T follicular helper cell (primary cell): Measurements from ENCODE around the gene SYNDIG1.

Experiments used
- DNase-seq: peaks from one replicate; pipeline ENCODE4 v3.0.0-alpha.2; 2020; ENCODE audit warnings: low read depth

SYNDIG1 gene

GRCh38 chr20:24522452-24523330 lies 53.3 kb downstream of the SYNDIG1 start:
- DNase-seq = no peak

DNA sequence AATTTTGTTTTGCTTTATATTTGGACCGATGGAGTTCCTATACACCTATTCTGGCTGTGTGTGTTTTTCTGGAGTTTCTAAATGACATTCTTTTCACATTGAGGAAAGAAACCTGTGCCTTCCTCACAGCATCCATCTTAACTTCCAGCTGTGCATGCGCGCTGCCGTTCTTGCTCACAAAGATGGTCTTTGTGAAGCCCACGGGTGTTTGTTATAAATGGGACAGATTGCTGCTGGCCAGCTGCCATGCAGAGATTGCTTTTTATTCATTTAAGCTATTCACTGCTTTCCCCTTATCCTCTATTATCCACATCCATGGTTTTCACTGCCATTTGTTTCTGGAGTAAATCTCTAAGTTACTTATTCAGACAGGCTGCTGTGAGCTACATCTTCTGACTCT lies 54.2 kb downstream of the SYNDIG1 start:
- DNase-seq = no peak

DNA sequence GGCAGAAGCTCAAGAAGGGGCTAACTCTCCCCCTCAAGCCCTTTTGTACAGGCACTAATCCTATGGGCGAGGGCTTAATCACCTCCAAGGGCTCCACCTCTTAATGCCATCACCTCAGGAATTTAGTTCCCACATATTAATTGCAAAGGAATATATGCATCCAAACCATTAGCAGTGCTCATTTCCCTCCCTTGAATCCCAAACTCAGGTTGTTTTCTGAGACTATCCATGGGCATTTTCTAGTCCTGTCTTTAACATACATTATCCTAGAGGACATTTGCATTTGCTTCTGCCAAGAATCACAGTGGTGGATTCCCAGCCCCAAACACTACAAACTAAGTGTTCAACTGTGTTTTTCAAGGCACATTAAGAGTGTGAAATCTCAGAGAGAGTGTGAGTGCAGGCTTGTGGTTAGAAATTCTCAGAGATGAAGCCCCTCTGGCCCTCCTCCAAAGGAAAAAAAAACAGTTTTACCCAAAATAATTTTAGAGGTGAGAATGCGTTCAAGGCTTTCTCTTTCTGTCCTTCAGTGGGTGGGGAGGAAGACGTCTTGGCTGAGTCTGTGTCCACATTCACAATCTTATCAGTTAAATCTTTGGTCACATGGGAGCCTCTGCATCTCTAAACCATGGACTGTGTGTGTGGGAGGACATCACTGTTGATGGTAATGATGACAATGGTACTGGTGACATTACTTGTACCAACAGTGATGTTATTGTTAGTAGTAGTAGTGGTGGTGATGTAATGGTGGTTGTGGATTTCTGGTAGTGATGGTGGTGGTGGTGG lies 59.3 kb downstream of the SYNDIG1 start:
- DNase-seq = no peak

- DNase-seq = no peak
These were observed 59.9 kb downstream of the SYNDIG1 start for GRCh38 chr20:24529369-24529719.

- no peak for DNase-seq
These were observed 60.8 kb downstream of the SYNDIG1 start for GRCh38 chr20:24530131-24530680.

DNA sequence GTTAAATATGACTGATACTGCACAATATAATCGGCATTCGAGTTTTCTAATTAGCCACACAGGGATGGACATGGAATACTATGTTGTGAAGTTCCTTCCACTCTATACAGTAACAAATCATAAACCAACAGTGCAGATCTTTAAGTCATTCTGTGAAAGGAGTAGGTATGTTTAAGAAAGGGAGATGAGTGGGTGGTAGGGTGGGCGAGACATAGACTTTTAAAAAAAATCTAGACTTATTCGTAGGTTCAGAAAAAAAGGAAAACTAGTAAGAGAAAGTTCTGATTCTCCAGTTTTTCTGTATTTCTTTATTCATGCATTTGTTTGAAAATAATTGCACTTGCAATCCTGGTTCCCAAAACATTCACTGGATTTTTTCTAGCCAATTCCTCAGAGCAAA lies 61.8 kb downstream of the SYNDIG1 start:
- no peak for DNase-seq

- DNase-seq = no peak
These were observed 62.4 kb downstream of the SYNDIG1 start for GRCh38 chr20:24531631-24532419.

DNA sequence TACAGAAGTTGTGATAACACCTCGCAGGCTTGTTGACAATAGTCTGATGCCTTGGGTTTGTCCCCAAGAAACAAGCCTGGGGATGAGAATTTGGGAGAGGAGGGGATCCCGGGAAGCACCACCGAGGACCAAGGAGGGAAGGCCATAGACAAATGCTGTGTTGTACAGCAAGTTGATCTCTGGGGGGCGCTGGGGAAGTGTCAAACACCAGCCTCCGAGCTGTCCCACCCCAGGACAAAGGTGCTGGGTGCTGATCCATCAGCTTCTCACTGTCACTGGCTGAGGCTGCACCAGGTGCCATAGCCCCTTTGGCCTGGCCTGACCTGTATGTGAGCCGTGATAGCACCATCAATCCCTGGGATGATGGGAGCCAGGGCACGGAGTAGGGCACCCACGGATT lies 64.0 kb downstream of the SYNDIG1 start:
- DNase-seq = no peak

DNA sequence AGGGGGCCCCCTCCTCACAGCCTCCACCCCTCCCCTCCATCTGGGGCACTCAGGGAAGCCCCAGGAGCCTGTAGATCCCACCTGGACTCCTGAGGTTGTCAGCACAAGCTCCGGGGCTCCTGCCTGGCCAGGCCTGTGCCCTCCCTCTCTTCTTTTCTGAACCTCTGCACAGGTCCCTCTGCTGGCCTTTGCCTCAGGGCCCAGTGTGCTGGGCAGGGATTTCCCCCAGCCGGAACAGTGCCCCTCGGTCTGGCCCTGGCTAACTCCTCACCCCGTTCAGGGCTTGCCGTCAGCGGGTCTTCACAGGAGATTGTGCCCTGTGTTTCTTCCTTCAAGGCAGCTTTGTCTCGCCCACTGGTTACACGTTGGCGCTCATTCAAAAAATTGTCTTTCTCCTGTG lies 64.9 kb downstream of the SYNDIG1 start:
- no peak for DNase-seq

GRCh38 chr20:24535941-24536730 lies 66.7 kb downstream of the SYNDIG1 start:
- DNase-seq = no peak

DNA sequence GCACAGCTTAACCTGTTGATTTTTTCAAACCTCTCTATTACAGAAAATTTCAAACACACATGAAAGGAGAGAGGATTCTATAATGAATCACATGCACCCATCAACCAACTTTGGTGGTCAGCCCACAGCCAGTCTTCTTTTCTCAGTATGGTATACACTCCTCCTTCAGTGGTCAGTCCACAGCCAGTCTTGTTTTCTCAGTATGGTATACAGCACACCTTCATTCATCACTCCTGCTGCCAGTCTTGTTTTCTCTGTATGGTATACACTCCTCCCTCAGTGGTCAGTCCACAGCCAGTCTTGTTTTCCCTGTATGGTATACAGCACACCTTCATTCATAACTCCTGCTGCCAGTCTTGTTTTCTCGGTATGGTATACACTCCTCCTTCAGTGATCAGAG lies 67.8 kb downstream of the SYNDIG1 start:
- DNase-seq = no peak

- no peak for DNase-seq
These were observed 73.3 kb downstream of the SYNDIG1 start for GRCh38 chr20:24542721-24543120.

GRCh38 chr20:24543168-24543567 lies 73.7 kb downstream of the SYNDIG1 start:
- DNase-seq = no peak

GRCh38 chr20:24543741-24544140 lies 74.3 kb downstream of the SYNDIG1 start:
- no peak for DNase-seq

GRCh38 chr20:24544371-24544770 lies 74.9 kb downstream of the SYNDIG1 start:
- no peak for DNase-seq

GRCh38 chr20:24545168-24545567 lies 75.7 kb downstream of the SYNDIG1 start:
- no peak for DNase-seq

DNA sequence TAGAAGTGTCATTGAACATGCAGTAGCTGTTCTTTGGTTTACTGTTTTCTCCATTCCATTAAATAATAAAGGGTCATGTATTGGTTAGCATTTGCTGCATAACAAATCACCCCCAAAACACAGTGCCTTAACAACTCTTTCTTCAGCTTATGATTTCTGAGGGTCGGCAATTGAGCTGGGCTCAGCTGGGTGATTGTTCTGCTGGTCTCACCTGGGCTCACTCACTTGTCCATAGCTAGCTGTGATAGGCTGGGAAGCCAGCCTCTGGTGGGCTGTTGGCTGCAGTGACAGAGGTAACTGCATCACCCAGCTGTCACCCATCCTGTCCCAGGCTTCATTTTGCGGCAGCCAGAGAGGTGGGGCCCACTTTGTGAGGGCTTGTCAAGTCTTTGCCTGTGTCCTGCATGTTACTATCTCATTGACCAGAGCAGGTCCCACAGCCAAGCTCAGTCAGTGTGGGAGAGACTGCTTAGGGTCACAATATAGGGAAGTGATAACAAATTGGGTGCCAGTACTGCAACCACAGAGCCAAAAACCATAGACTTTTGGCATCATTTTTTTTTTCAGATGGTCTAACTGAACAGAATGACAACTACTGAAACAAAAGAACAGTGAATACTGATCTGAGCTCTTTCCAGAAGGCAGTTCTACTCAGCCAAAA lies 76.9 kb downstream of the SYNDIG1 start:
- DNase-seq = no peak

DNA sequence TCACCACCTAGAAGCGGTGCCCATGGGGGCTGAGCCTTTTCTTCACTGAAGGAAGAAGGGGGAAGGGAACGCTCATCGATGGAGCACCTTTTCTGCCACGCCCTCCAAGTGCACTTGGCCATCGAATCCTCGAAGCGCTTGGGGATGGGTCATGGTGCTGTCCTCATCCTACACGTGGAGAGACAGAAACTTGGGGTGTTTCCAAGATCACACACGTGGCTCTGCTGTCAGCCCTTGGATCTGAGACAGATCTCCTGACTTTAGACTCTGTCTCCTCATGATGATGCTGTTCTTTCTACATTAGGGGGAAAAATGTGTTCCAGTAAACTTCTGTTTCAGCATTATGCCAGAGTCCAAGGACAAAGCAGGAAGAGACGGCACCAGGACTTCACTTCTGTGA lies 78.5 kb downstream of the SYNDIG1 start:
- DNase-seq = no peak

GRCh38 chr20:24559114-24559732 lies 89.8 kb downstream of the SYNDIG1 start:
- no peak for DNase-seq
